Bronchial smooth muscle cell (primary cell): ENCODE measurements around the gene ZPBP. TPM values are rescaled to one million over a fixed set of nuclear protein-coding genes. Genes with fewer than 3 reads are reported as not detected.

Experiments used
- total RNA-seq: library from RNA; depleted of rRNA; stranded (reverse); fragments of >200 nt; gene quantifications from 2 replicates; pipeline ENCODE4 v1.2.1, GENCODE V29; 2014

Gene ZPBP, protein sequence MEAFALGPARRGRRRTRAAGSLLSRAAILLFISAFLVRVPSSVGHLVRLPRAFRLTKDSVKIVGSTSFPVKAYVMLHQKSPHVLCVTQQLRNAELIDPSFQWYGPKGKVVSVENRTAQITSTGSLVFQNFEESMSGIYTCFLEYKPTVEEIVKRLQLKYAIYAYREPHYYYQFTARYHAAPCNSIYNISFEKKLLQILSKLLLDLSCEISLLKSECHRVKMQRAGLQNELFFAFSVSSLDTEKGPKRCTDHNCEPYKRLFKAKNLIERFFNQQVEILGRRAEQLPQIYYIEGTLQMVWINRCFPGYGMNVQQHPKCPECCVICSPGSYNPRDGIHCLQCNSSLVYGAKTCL
- total RNA-seq = not detected in 2 replicates

DNA sequence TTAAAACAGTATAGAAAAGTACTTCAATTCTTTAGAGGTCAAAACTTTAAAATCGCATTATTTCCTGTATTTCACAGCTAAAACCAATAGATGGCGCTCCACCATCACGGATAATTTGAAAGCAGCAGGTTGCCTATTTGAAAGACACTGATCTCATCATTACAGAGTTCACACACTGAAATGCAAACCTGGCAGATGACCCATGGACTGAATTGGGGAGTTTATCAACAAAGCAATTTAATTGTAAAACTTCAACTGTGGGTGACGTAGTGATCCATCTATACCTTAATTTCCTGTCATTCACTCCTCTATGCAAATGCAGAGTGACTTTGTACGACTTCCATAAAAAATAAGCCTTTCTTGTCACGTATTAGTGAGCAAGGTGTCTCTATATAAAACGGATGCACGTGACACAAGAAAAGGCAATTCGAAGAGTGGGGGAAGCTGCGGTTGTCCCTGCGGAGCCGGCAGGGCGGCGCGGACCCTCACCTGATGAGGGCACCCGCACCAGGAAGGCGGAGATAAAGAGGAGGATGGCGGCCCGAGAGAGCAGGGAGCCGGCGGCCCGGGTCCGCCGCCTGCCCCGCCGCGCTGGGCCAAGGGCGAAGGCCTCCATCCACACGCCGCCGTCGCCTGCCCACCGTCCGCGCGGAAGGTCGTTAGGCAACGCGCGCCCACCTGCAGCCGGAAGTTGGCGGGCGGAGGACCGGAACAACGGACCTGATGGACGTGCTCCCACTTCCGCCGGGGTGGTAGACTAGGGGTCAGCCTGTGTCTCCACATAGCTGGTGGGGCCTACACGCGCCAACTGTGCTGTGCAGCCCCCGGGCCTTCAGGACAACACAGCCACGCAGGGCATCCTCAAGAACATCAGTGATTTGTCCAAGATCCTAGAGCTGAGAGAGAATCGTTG lies at the start of gene ZPBP:
Gene ZPBP, minus strand, starts transcription at position 668 of the 913 bp plus-strand sequence. Its CDS starts 52 bp downstream, at position 616.

Other genes starting within 250 kb of the ZPBP start
- gene IKZF1, start 211.5 kb upstream of the ZPBP start, total RNA-seq = 0.16 TPM in 1 of 2 replicates, not detected in the other